ENCODE measurements around the gene HOXA2. TPM values are rescaled to one million over a fixed set of nuclear protein-coding genes. Genes with fewer than 3 reads are reported as not detected.

Gene HOXA2
- total RNA-seq, 1 experiment from 2014 or later: 3.2 TPM

GRCh38 chr7:27093184-27093895 is 9.1 kb downstream of the HOXA2 start:
- peaks cover 3% of the 10 kb centered on the region for H3K36me3 Mint-ChIP-seq (ENCODE audit: insufficient read depth, unreplicated experiment)
- CTCF ChIA-PET: interaction anchor here (0.6 to 1.6 kb wide), 2 partner anchors 51 to 195 kb away, joined by 4 read pairs; no protein-coding TSS in a partner anchor
- intact Hi-C loops (cut with micrococcal nuclease; ENCODE audit: unreplicated experiment): no loop called here
- H3K27ac Mint-ChIP-seq (ENCODE audit: unreplicated experiment): no peak overlapping the region
- no peak overlapping the region for H3K4me3 Mint-ChIP-seq (ENCODE audit: low read depth, unreplicated experiment)
- no TSS peak for BruUV-seq (replicated peaks)
- DNase-seq: no peak
- H3K4me1 Mint-ChIP-seq (ENCODE audit: low read depth, unreplicated experiment): peaks cover 27% of the 10 kb centered on the region
- H3K27me3 Mint-ChIP-seq (ENCODE audit: unreplicated experiment): no peaks in the 10 kb centered on the region
- TF ChIP-seq CTCF (IDR thresholded peaks at IDR 0.05; ENCODE audit: unreplicated experiment): no peak
- no peaks in the 10 kb centered on the region for H3K9me3 Mint-ChIP-seq (ENCODE audit: low read depth, unreplicated experiment)

GRCh38 chr7:27092819-27093110 is 9.7 kb downstream of the HOXA2 start:
- CTCF ChIA-PET: interaction anchor here (1.6 kb wide), 1 partner anchor 51 kb away, joined by 4 read pairs; no protein-coding TSS in a partner anchor
- Mint-ChIP-seq H3K4me1 (ENCODE audit: low read depth, unreplicated experiment) (peaks cover 22% of the 10 kb centered on the region), H3K36me3 (ENCODE audit: insufficient read depth, unreplicated experiment) (no peaks in the 10 kb centered on the region)

GRCh38 chr7:27091941-27092818 is 10.3 kb downstream of the HOXA2 start:
- Mint-ChIP-seq H3K4me3 (ENCODE audit: low read depth, unreplicated experiment) (no peak overlapping the region), H3K27me3 (ENCODE audit: unreplicated experiment) (no peaks in the 10 kb centered on the region), H3K36me3 (ENCODE audit: insufficient read depth, unreplicated experiment) (no peaks in the 10 kb centered on the region), H3K4me1 (ENCODE audit: low read depth, unreplicated experiment) (peaks cover 16% of the 10 kb centered on the region), H3K9me3 (ENCODE audit: low read depth, unreplicated experiment) (no peaks in the 10 kb centered on the region), H3K27ac (ENCODE audit: unreplicated experiment) (no peak overlapping the region)
- BruUV-seq (replicated peaks): no TSS peak
- intact Hi-C loops (cut with micrococcal nuclease; ENCODE audit: unreplicated experiment): no loop called here
- CTCF ChIA-PET: interaction anchor here (1.6 kb wide), 1 partner anchor 50 kb away, joined by 4 read pairs; no protein-coding TSS in a partner anchor
- DNase-seq: no peak
- no peak for TF ChIP-seq CTCF (IDR thresholded peaks at IDR 0.05; ENCODE audit: unreplicated experiment)

More at GRCh38 chr7:27092819-27093110, 9.7 kb downstream of the HOXA2 start:
- DNase-seq: no peak
- Mint-ChIP-seq H3K27me3 (ENCODE audit: unreplicated experiment) (no peaks in the 10 kb centered on the region), H3K27ac (ENCODE audit: unreplicated experiment) (no peak overlapping the region), H3K9me3 (ENCODE audit: low read depth, unreplicated experiment) (no peaks in the 10 kb centered on the region), H3K4me3 (ENCODE audit: low read depth, unreplicated experiment) (no peak overlapping the region)
- no peak for TF ChIP-seq CTCF (IDR thresholded peaks at IDR 0.05; ENCODE audit: unreplicated experiment)
- intact Hi-C loops (cut with micrococcal nuclease; ENCODE audit: unreplicated experiment): no loop called here
- no TSS peak for BruUV-seq (replicated peaks)

- Mint-ChIP-seq H3K4me1 (ENCODE audit: low read depth, unreplicated experiment) (peaks cover 12% of the 10 kb centered on the region), H3K9me3 (ENCODE audit: low read depth, unreplicated experiment) (no peaks in the 10 kb centered on the region), H3K4me3 (ENCODE audit: low read depth, unreplicated experiment) (no peak overlapping the region), H3K27me3 (ENCODE audit: unreplicated experiment) (no peaks in the 10 kb centered on the region), H3K27ac (ENCODE audit: unreplicated experiment) (no peak overlapping the region), H3K36me3 (ENCODE audit: insufficient read depth, unreplicated experiment) (no peaks in the 10 kb centered on the region)
- no peak for DNase-seq
- CTCF ChIA-PET: interaction anchor here (1.0 kb wide), 1 partner anchor 22 kb away, joined by 3 read pairs; no protein-coding TSS in a partner anchor
- TF ChIP-seq CTCF (IDR thresholded peaks at IDR 0.05; ENCODE audit: unreplicated experiment): no peak
- no TSS peak for BruUV-seq (replicated peaks)
- intact Hi-C loops (cut with micrococcal nuclease; ENCODE audit: unreplicated experiment): no loop called here
Observed at GRCh38 chr7:27091105-27091504, 11.4 kb downstream of the HOXA2 start.

Data from Calu3 (cell line).